CD4-positive, alpha-beta memory T cell (primary cell): Measurements from ENCODE around the gene MGST2. TPM values are rescaled to one million over a fixed set of nuclear protein-coding genes. Genes with fewer than 3 reads are reported as not detected.
A peak's percentile ranks its signal among the peaks of the same experiment; 100 is the strongest.
"Not testable (repeated sequence)": the region's sequence is repeated elsewhere in the genome, so short reads cannot be mapped to it uniquely, and the experiment has no call there.

Source experiments
- CTCF ChIA-PET: fragments of 350-600 bp; sonication (Branson Sonifier 250); formaldehyde crosslinking; loops from one replicate; lab custom pipeline; 2021; ENCODE audit warnings: inconsistent platforms; ENCODE audit not compliant: partially characterized antibody; lab: Charles Lee
- POLR2A ChIA-PET: fragments of 350-600 bp; sonication (Branson Sonifier 250); formaldehyde crosslinking; loops from one replicate; lab custom pipeline; 2021; ENCODE audit not compliant: partially characterized antibody; lab: Charles Lee
- DNase-seq, 5 donors: peaks; one replicate each; pipeline versions ENCODE4 v3.0.0 to v3.0.0-alpha.2; 2020 to 2022; ENCODE audit warnings: mixed read lengths in 1 of 5
- H3K27ac ChIP-seq: one replicate; pipeline ENCODE4 v1.7.0; 2013; ENCODE audit warnings: low read depth, low read length
- H3K27me3 ChIP-seq: 2 replicates; pipeline ENCODE4 v1.7.0; 2013; ENCODE audit warnings: mild to moderate bottlenecking, low read length, moderate library complexity; ENCODE audit not compliant: insufficient read depth
- H3K36me3 ChIP-seq: 2 replicates; pipeline ENCODE4 v1.7.0; 2013; ENCODE audit warnings: mild to moderate bottlenecking, low read length, moderate library complexity; ENCODE audit not compliant: insufficient read depth
- H3K4me1 ChIP-seq: 2 replicates; pipeline ENCODE4 v1.7.0; 2013; ENCODE audit warnings: mild to moderate bottlenecking, low read length, moderate library complexity; ENCODE audit not compliant: insufficient read depth
- H3K4me3 ChIP-seq, 2 donors: one replicate each; pipeline ENCODE4 v1.7.0; 2013; ENCODE audit warnings: low read length in 2 of 2, mild to moderate bottlenecking in 1 of 2
- H3K9me3 ChIP-seq, 2 donors: one replicate each; pipeline ENCODE4 v1.7.0; 2013; ENCODE audit warnings: low read length in 2 of 2, control low read depth in 1 of 2; ENCODE audit not compliant: control insufficient read depth in 1 of 2
- H3K27ac Mint-ChIP-seq, 7 donors: one replicate each; pipeline ENCODE4 v1.8.0; 2020 to 2021; ENCODE audit warnings: mixed read lengths in 7 of 7, mild to moderate bottlenecking in 6 of 7, inconsistent platforms in 3 of 7, moderate library complexity in 3 of 7
- H3K27me3 Mint-ChIP-seq, 2 donors: one replicate each; pipeline ENCODE4 v1.8.0; 2020 to 2021; ENCODE audit warnings: mixed read lengths in 2 of 2
- H3K36me3 Mint-ChIP-seq, 2 donors: one replicate each; pipeline ENCODE4 v1.8.0; 2020 to 2021; ENCODE audit warnings: mixed read lengths in 2 of 2, inconsistent platforms in 1 of 2, mild to moderate bottlenecking in 1 of 2
- H3K4me1 Mint-ChIP-seq, 4 donors: one replicate each; pipeline ENCODE4 v1.8.0; 2020 to 2021; ENCODE audit warnings: mixed read lengths in 4 of 4, mild to moderate bottlenecking in 1 of 4
- H3K4me3 Mint-ChIP-seq, 8 donors: one replicate each; pipeline ENCODE4 v1.8.0; 2020 to 2021; ENCODE audit warnings: mixed read lengths in 8 of 8, mild to moderate bottlenecking in 7 of 8, moderate library complexity in 6 of 8, inconsistent platforms in 3 of 8
- H3K9me3 Mint-ChIP-seq, 8 donors: one replicate each; pipeline ENCODE4 v1.8.0; 2020 to 2021; ENCODE audit warnings: mixed read lengths in 8 of 8, mild to moderate bottlenecking in 5 of 8, inconsistent platforms in 3 of 8, moderate library complexity in 1 of 8
- intact Hi-C: fragments of 100-400 bp; cut with micrococcal nuclease; formaldehyde crosslinking; loops from one replicate; pipeline ENCODE4 v1.15.1; 2023
- polyA plus RNA-seq, 2 donors: library from polyadenylated mRNA; unstranded; fragments of 300-500 nt; fragmentation: Illumina TruSeq; gene quantifications; one replicate each; pipeline ENCODE4 v1.2.3, GENCODE V29; 2021
- total RNA-seq, 2 experiments: library from RNA; stranded (reverse); gene quantifications; one replicate each; pipeline ENCODE4 v1.2.3, GENCODE V29; 2021

Gene MGST2
- total and polyA plus RNA-seq, 4 experiments from 2014 or later: 1.0 to 26.2 (median 8.3) TPM

DNA sequence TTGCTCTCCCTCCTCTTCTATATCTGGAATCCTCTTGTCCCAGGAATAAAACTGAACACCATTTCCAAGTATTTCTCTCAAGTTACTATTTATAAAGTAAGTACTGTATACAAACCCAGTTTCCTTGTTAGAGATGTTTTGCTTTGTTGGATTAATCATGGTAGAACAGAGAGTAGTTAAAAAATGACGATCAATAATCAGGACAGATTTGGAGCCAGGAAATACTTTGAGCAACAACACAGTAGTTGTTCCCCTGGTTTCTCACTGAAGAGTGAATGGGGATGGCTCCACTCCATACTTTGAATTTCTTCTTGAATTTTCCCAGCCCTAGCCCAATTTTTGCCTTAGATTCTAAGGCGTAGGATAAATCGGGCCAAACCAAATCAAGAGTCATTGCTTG, 21.4 kb downstream of the MGST2 start:
- Histone ChIP-seq H3K27me3 (no peaks in the 10 kb centered on the region), H3K4me3 (no peak overlapping the region), H3K9me3 (no peaks in the 10 kb centered on the region), H3K4me1 (no peaks in the 10 kb centered on the region), H3K27ac (no peak overlapping the region), H3K36me3 (no peaks in the 10 kb centered on the region)
- Mint-ChIP-seq H3K36me3 (peaks cover 0 to 22% of the 10 kb centered on the region in 2 donors), H3K27ac (no peak overlapping the region), H3K4me1 (peaks cover 0 to 21% (median 5%) of the 10 kb centered on the region in 4 donors), H3K4me3 (no peak overlapping the region), H3K9me3 (peaks cover 0 to 2% (median 0%) of the 10 kb centered on the region in 8 donors), H3K27me3 (no peaks in the 10 kb centered on the region)
- ChIA-PET POLR2A (no interaction called here), CTCF (interaction anchor here (1.2 kb wide), 1 partner anchor 20 kb away, joined by 3 read pairs; no protein-coding TSS in a partner anchor)
- intact Hi-C loops: no loop called here
- DNase-seq: no peak

DNA sequence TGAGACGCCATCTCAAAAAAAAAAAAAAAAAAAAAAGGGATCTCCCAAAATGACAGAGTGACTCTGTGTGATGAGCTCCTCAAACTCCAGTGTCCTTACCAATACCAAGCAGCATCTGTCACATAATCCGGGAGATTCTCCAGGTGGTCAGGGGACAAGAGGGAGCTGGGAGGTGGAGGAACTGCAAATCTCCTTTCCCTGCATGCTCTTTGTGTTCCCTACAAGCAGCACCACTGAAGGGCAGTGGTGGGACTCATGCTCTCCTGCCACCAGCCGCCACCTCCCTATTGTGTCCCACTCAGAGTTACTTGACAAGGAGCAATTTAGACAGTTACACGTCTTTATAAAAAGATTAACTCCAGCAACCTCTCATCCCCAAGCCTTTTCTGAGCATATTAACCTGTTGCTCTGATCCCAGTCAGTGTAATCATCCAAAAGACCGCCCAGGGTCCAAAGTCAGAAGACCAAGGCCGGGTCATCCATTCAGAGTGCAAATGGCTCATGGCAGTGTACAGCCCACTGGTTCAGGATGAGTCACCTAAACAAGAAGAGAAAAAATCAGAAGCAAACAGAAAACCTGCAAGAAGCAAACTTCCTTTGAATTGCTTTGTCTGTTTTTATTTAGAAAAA, 23.6 kb downstream of the MGST2 start:
- DNase-seq: no peak
- H3K27ac Mint-ChIP-seq: no peak overlapping the region
- peaks cover 0 to 10% of the 10 kb centered on the region in 2 donors for H3K36me3 Mint-ChIP-seq
- Histone ChIP-seq H3K27ac (no peak overlapping the region), H3K27me3 (no peaks in the 10 kb centered on the region), H3K9me3 (no peaks in the 10 kb centered on the region), H3K4me1 (no peaks in the 10 kb centered on the region), H3K4me3 (no peak overlapping the region), H3K36me3 (no peaks in the 10 kb centered on the region)
- H3K4me3 Mint-ChIP-seq: no peak overlapping the region
- CTCF ChIA-PET: no interaction called here
- peaks cover 0 to 6% (median 2%) of the 10 kb centered on the region in 4 donors for H3K4me1 Mint-ChIP-seq
- intact Hi-C loops: no loop called here
- POLR2A ChIA-PET: no interaction called here
- H3K27me3 Mint-ChIP-seq: no peaks in the 10 kb centered on the region
- H3K9me3 Mint-ChIP-seq: peaks cover 0 to 2% (median 0%) of the 10 kb centered on the region in 8 donors

- ChIA-PET CTCF (no interaction called here), POLR2A (no interaction called here)
- Mint-ChIP-seq H3K36me3 (peaks cover 0 to 4% of the 10 kb centered on the region in 2 donors), H3K4me3 (no peak overlapping the region), H3K27me3 (no peaks in the 10 kb centered on the region), H3K9me3 (peaks cover 0 to under 1% (median 0%) of the 10 kb centered on the region in 8 donors), H3K27ac (no peak overlapping the region), H3K4me1 (peaks cover 0 to 1% (median under 1%) of the 10 kb centered on the region in 4 donors)
- Histone ChIP-seq H3K4me1 (no peaks in the 10 kb centered on the region), H3K4me3 (no peak overlapping the region), H3K36me3 (no peaks in the 10 kb centered on the region), H3K9me3 (no peaks in the 10 kb centered on the region), H3K27me3 (no peaks in the 10 kb centered on the region), H3K27ac (no peak overlapping the region)
- intact Hi-C loops: no loop called here
- DNase-seq: no peak
Measured at GRCh38 chr4:139690419-139690818, 24.8 kb downstream of the MGST2 start.

DNA sequence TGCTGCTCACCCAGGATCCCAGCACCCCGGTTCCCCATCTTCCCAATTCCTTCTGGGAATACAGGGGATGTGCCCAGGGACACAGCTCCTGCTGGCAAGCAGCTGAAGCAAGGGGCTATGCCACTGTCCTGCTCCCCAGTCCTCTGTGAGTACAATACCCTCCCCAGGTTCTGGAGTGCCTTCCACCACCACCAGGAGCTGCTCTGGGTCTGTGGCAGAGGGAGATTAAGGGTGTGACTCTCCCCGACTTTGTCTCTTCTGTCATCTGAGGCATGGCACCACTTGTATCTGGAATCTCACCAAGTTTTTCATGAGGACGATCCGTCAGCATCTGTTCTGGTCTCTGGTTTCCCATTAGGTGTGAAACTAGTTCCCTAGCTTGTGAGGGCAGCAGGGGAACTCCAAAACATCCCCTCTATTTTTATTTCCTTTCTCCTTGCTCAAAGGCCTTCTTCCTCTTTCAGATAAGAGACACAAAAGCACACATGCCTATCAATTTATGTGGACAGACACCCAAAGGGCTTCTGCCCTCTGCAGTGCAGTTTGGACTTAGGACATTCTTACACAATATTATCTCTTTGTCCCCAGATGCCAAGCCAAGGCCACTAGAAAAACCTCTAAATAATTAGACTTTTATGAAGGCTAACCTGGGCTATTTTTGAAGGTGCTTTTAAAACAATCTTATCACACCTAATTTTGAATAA, 26.8 kb downstream of the MGST2 start:
- POLR2A ChIA-PET: no interaction called here
- Mint-ChIP-seq H3K27ac (peak overlapping the region in 1 of 7 donors; percentile 12), H3K9me3 (peaks cover 0 to 10% (median 2%) of the 10 kb centered on the region in 8 donors), H3K4me3 (no peak overlapping the region), H3K4me1 (no peaks in the 10 kb centered on the region), H3K27me3 (no peaks in the 10 kb centered on the region), H3K36me3 (peaks cover 0 to 15% of the 10 kb centered on the region in 2 donors)
- H3K36me3 ChIP-seq: no peaks in the 10 kb centered on the region
- H3K27me3 ChIP-seq: no peaks in the 10 kb centered on the region
- intact Hi-C loops: no loop called here
- H3K27ac ChIP-seq: no peak overlapping the region
- H3K4me3 ChIP-seq: no peak overlapping the region
- H3K9me3 ChIP-seq: no peaks in the 10 kb centered on the region
- no peaks in the 10 kb centered on the region for H3K4me1 ChIP-seq
- CTCF ChIA-PET: no interaction called here
- DNase-seq: no peak

DNA sequence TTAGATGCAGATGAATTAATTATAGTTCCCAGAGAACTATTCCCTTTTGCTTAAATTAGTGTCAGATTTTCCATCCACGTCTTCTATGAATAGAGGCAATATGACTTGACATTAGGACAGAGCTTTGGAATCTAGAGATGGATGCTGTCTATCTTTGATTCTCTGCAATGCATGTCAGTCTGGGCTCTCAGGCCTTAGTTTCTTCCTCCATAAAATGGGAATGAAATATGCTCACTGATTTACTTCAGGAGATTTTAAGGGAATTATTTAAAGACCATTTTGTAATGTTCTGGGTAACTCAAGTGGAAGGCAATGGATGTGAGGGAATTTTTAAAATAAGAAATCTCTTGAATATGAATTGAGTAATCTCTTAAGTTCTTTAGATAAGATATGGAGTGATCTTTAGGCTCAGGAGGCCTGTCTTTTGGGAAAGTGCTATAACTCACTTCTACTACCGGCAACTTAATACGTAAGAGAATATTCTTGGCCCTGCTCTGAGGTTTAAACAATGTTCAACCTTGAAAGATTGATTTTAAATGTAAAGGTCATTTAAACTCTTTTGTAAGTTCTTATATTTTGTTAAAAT, 29.0 kb downstream of the MGST2 start:
- Histone ChIP-seq H3K27ac (no peak overlapping the region), H3K27me3 (no peaks in the 10 kb centered on the region), H3K36me3 (no peaks in the 10 kb centered on the region), H3K9me3 (no peaks in the 10 kb centered on the region), H3K4me3 (no peak overlapping the region), H3K4me1 (no peaks in the 10 kb centered on the region)
- POLR2A ChIA-PET: no interaction called here
- Mint-ChIP-seq H3K27ac (no peak overlapping the region), H3K4me1 (peaks cover 0 to 1% (median 0%) of the 10 kb centered on the region in 4 donors), H3K9me3 (peaks cover 0 to 14% (median 4%) of the 10 kb centered on the region in 8 donors), H3K36me3 (peaks cover 0 to 16% of the 10 kb centered on the region in 2 donors), H3K27me3 (no peaks in the 10 kb centered on the region), H3K4me3 (no peak overlapping the region)
- CTCF ChIA-PET: no interaction called here
- intact Hi-C loops: no loop called here
- DNase-seq: no peak

- Mint-ChIP-seq H3K4me1 (peaks cover 0 to 1% (median 0%) of the 10 kb centered on the region in 4 donors), H3K27ac (no peak overlapping the region), H3K27me3 (peaks cover 0 to 2% of the 10 kb centered on the region in 2 donors), H3K4me3 (no peak overlapping the region), H3K36me3 (peaks cover 0 to 23% of the 10 kb centered on the region in 2 donors), H3K9me3 (peaks cover 0 to 14% (median 4%) of the 10 kb centered on the region in 8 donors)
- CTCF ChIA-PET: no interaction called here
- POLR2A ChIA-PET: no interaction called here
- H3K27me3 ChIP-seq: no peaks in the 10 kb centered on the region
- H3K36me3 ChIP-seq: no peaks in the 10 kb centered on the region
- no peak overlapping the region for H3K4me3 ChIP-seq
- intact Hi-C loops: no loop called here
- H3K9me3 ChIP-seq: no peaks in the 10 kb centered on the region
- no peak overlapping the region for H3K27ac ChIP-seq
- no peaks in the 10 kb centered on the region for H3K4me1 ChIP-seq
- no peak for DNase-seq
Measured at GRCh38 chr4:139696491-139696890, 30.9 kb downstream of the MGST2 start.

DNA sequence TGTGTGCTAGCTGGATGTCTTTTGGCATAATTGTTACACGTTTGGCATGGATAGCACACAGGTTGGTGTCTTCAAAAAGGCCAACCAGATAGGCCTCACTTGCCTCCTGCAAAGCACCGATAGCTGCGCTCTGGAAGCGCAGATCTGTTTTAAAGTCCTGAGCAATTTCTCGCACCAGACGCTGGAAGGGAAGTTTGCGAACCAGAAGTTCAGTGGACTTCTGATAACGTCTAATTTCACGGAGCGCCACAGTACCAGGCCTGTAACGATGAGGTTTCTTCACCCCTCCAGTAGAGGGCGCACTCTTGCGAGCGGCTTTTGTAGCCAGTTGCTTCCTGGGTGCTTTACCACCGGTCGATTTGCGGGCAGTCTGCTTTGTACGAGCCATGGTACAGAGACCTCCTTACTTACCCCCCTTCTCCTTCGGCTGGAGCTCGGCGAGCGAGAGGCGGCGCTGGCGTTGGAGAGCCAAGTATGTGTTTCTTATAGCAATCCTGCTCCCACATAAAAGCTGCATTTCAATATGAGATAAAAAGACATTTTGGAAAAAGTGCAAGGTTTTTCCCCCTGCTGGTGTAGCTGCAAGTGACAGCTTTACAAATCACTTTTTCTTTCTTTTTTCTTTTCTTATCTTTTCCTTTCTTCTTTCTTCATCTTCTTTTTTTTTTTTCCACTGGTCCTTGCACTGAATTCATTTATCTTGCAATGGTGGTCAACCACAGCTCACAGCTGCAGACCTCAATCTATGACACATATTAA, 32.7 kb downstream of the MGST2 start:
- POLR2A ChIA-PET, H3K4me3 Mint-ChIP-seq, intact Hi-C loops, H3K27me3 ChIP-seq, H3K27ac Mint-ChIP-seq, H3K4me3 ChIP-seq, H3K4me1 Mint-ChIP-seq, H3K36me3 ChIP-seq, H3K9me3 ChIP-seq, DNase-seq, H3K27me3 Mint-ChIP-seq, H3K4me1 ChIP-seq, H3K27ac ChIP-seq: not testable (repeated sequence)
- Mint-ChIP-seq H3K36me3 (peaks cover 0 to 26% of the 10 kb centered on the region in 2 donors), H3K9me3 (peaks cover 0 to 14% (median 4%) of the 10 kb centered on the region in 8 donors)
- CTCF ChIA-PET: interaction anchor here (1.2 kb wide), 1 partner anchor 10 kb away, joined by 3 read pairs; no protein-coding TSS in a partner anchor
